ENCODE measurements around the gene SND1.
"Not testable (repeated sequence)": the region's sequence is repeated elsewhere in the genome, so short reads cannot be mapped to it uniquely, and the experiment has no call there.

SND1 gene

GRCh38 chr7:127891854-127892438 lies 240.0 kb downstream of the SND1 start:
- DNase-seq (ENCODE audit: low read depth), result no peak

- no peak for DNase-seq (ENCODE audit: low read depth)
Observed at GRCh38 chr7:127892488-127893314, 240.7 kb downstream of the SND1 start.

DNA sequence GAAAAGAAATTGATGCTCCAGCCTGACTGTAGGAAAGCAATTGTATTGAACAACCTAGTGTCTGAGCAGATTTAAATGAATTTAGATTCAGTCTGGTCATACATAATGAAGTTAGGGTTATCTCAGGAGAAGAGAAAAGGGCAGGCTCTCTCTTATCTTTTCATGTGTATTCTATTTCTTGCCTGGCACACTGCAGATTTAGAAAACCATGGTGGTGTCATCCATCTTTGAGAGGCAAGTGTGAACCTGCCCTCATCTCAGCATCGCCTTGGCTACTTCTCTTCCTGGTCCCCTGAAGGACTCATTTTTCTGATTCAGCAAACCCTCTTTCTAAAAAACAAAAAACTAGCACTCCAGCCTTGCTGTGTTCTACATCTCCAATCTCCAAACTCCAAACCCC lies 241.6 kb downstream of the SND1 start:
- no peak for DNase-seq (ENCODE audit: low read depth)

DNA sequence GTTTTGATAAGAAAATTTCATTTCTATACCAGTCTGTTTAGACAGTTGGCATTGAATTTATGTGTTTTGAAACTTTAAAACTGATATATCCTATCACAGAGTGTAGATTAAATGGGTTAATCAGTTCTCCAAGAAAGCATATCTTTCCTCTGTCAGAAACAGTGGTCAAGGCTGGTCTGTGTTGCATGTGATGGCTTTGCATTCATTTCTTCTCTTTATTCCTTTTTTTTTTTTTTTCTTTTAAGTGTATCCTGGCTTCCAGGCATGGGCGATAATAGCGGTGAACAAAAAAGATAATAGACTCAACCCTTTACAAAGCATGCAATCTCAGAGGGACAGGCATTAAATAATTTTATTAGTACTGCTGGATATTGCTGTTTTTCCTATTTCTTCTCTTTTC lies 242.6 kb downstream of the SND1 start:
- DNase-seq (ENCODE audit: low read depth), result no peak

- DNase-seq (ENCODE audit: low read depth), result no peak
Observed at GRCh38 chr7:127895360-127895759, 243.4 kb downstream of the SND1 start.

DNA sequence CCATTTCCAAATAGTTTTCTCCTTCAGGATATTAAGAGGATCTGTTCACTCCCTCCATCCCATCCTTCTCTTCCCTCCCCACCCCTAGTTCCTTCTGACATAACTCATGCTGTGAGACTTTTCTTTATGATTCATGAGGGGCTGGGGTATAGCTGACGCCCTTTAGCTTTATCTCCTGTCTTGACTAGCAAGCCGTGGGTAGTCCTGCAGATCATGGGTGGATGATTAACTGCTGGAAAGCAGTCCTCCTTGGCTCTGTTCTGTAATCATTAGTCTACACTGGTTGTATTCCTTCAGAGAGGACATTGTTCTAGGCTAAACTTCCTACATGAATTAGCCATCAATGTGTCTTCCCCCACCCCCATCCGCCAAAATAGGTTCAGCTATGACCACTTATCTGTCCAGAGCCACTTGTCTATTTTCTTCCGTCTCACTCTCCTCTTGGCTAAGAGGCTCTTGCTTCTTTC lies 243.9 kb downstream of the SND1 start:
- DNase-seq (ENCODE audit: low read depth), result no peak

GRCh38 chr7:127896659-127897058 lies 244.7 kb downstream of the SND1 start:
- no peak for DNase-seq (ENCODE audit: low read depth)

- DNase-seq (ENCODE audit: low read depth), result no peak
Observed at GRCh38 chr7:127897704-127898454, 245.9 kb downstream of the SND1 start.

DNA sequence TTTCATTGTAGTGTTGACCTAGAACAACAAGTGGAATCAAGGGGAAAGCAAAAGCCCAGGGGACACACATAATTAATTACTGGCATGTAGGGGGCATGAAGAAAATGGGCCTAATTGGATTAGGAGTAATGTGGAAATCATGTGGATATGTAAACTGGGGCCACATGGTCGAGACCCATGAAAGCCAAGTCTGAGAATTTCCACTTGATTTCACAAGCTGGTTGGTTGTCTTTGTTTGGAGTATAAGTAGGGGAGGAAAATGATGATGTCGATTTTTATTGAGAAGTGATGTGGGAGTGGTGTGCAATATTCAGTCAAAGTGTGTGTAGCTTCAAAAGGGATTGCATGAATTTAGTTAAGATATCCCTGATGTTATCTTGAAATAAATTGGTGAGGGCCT lies 247.4 kb downstream of the SND1 start:
- no peak for DNase-seq (ENCODE audit: low read depth)

GRCh38 chr7:127900141-127900540 lies 248.1 kb downstream of the SND1 start:
- DNase-seq (ENCODE audit: low read depth), result no peak

DNA sequence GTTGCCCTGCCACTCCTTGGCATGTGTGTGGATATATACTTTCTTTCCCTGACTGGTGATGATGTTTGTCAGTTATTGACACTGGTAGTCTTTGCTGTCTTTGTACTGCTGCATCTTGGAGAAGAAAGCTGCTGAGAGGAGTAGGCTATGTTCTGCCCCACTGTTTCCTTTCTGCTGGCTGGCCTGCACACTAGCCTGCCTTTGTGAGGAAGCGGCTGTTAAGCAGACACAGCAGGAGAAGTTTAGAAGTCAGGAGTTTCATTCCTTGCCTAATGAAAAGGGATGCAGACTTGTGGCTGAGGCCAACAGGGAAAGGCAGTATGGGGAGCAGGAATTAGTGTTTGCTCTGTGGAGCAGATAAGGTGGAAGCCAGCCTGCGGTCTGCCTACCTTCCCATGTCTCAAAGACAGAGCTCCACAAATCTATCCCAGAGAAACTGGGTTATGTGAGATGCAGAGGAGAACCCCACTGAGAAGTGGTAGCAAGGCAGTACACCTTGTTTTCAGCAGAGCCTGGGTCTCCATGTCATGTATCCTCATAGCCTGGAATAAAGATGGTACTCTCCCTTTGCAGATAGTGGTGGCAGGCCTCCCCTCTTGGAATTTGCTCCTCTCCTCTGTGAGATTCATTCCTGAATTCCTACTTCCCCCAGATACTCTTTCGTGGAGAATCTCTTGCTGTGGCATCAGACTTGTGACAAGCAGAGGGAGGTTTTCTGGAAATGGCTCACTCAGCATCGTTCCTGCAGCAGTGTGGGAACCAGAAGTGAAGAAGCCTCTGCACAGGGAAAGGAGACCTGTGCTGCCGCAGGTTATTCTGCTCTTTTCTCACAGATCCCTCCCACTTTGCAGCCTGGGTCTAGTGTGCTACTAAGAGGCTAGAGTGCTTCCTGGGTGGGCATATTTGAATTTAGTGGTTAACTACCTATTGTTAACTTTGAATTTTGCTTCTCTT lies 249.0 kb downstream of the SND1 start:
- DNase-seq (ENCODE audit: low read depth), result no peak

GRCh38 chr7:127901895-127902703 lies 250.1 kb downstream of the SND1 start:
- no peak for DNase-seq (ENCODE audit: low read depth)

GRCh38 chr7:127902753-127903152 lies 250.8 kb downstream of the SND1 start:
- not testable (repeated sequence) for DNase-seq (ENCODE audit: low read depth)

GRCh38 chr7:127903892-127904669 lies 252.1 kb downstream of the SND1 start:
- DNase-seq (ENCODE audit: low read depth), result no peak

- no peak for DNase-seq (ENCODE audit: low read depth)
Observed at GRCh38 chr7:127904670-127904985, 252.6 kb downstream of the SND1 start.

- no peak for DNase-seq (ENCODE audit: low read depth)
Observed at GRCh38 chr7:127905021-127905420, 253.0 kb downstream of the SND1 start.

DNA sequence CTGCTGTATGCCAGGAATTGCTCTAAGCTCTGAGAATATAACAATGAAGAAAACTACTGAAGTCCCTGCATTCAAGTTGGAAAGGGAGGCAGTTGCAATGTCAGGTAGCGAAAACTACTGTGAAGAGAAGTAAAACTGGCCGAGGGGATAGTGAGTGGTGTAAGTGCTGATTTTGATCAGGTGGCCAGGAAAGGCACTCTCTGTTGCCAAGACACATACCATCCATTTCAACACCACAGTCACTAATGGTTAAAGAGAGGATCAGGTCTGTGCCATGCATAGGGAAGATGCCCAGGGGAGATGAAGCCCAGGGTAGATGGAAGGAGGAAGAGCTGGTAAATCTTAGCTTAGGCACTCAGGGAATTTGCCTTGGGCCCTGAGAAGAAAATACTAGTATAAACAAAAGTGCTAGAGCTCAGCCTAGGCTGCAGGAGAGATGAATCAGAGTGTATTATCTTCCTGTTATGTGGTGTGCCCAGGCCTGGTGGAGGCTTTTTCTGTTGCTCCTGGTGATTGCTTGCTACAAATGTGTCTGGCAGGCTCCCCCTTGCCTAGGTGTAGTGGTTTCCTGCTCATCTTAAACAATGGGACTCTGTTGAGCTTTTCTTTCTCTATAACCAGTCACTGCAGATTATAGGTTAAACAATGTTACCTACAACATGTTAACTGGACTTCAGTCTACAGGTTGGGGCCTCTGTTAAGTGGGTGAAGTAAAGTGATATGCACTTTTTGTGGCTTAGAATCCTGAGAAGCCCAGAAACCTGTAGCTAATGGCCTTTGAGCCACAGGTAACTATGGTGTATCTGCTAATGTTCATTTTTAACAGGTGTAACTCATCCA lies 253.7 kb downstream of the SND1 start:
- no peak for DNase-seq (ENCODE audit: low read depth)

GRCh38 chr7:127907110-127908040 lies 255.4 kb downstream of the SND1 start:
- DNase-seq (ENCODE audit: low read depth), result no peak

Data from stimulated activated CD8-positive, alpha-beta memory T cell treated with anti-CD3 and anti-CD28 coated beads, Interleukin-15, amount 100 ng/mL, for 1 hour (primary cell).